Erythroblast (primary cell): ENCODE data around the gene OR9A2.

Source experiments
- GATA1 ChIP-seq: IDR thresholded peaks from 2 replicates; pipeline ENCODE4 v1.6.1; 2011; ENCODE audit warnings: low read depth, mild to moderate bottlenecking, control low read depth, low read length, moderate library complexity
- POLR2A ChIP-seq: IDR thresholded peaks from 2 replicates; pipeline ENCODE4 v1.6.1; 2011; ENCODE audit warnings: mild to moderate bottlenecking, low read length

- TF ChIP-seq POLR2A (no peak), GATA1 (no peak)
Measured at GRCh38 chr7:143013473-143013872, 13.5 kb downstream of the OR9A2 start.
